PFSK-1 (cell line): ENCODE data around the gene ATXN1.

Source experiments
- POLR2AphosphoS5 ChIP-seq: IDR thresholded peaks from 2 replicates; pipeline ENCODE4 v1.6.1; 2012; ENCODE audit warnings: low read depth, mild to moderate bottlenecking, control low read depth, low read length, moderate library complexity
- REST ChIP-seq, 2 experiments: IDR thresholded peaks; 2 replicates each; pipeline versions ENCODE4 v1.6.1 to v1.8.0; 2011 to 2012; ENCODE audit warnings: low read depth in 2 of 2, low read length in 2 of 2, control low read depth in 1 of 2, inconsistent platforms in 1 of 2, mild to moderate bottlenecking in 1 of 2, moderate library complexity in 1 of 2; ENCODE audit not compliant: insufficient read depth in 1 of 2
- SIN3A ChIP-seq: IDR thresholded peaks from 2 replicates; pipeline ENCODE4 v1.6.1; 2012; ENCODE audit warnings: mild to moderate bottlenecking, low read length, moderate library complexity, borderline replicate concordance; ENCODE audit not compliant: insufficient read depth
- TAF1 ChIP-seq: IDR thresholded peaks from 2 replicates; pipeline ENCODE4 v1.6.1; 2012; ENCODE audit warnings: low read length, control low read depth, borderline replicate concordance; ENCODE audit not compliant: insufficient read depth

DNA sequence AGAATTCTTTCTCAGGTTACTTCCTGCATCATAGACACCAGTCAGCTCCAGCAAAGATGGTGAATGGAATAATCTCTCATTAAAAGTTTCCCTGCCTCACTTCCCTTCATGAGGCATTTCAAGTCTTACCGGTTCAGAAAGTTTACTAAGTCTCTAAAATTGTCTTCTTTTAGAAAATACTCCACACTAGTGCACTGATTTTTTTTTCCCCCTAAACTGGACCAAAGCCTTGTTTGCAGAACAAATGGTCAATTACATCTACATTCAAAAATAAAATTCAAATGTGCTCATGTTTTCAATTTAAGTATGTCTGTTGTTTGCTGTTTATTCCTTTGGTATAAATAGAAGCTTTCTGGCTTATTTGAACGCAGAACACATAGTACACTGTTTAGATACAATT, 411.7 kb downstream of the ATXN1 start:
- TF ChIP-seq SIN3A (no peak), POLR2AphosphoS5 (no peak), TAF1 (no peak), REST (IDR thresholded peaks at IDR 0.05; ENCODE audit: insufficient read depth in 1 of 2, low read depth in 2 of 2, low read length in 2 of 2) (no peak)
